Kidney epithelial cell (primary cell): ENCODE data around the gene GJC2. TPM values are rescaled to one million over a fixed set of nuclear protein-coding genes. Genes with fewer than 3 reads are reported as not detected.

Source experiments
- DNase-seq: peaks from one replicate; pipeline ENCODE4 v3.0.0-alpha.2; 2010; ENCODE audit warnings: low read depth
- H3K27me3 ChIP-seq: 2 replicates; pipeline ENCODE4 v1.6.0; 2011; ENCODE audit warnings: low read length; ENCODE audit not compliant: control insufficient read depth, insufficient read depth
- H3K36me3 ChIP-seq: 2 replicates; pipeline ENCODE4 v1.5.1; 2011; ENCODE audit warnings: low read length; ENCODE audit not compliant: control insufficient read depth, insufficient read depth
- H3K4me3 ChIP-seq: 2 replicates; pipeline ENCODE4 v1.5.1; 2011; ENCODE audit warnings: low read depth, mild to moderate bottlenecking, control low read depth, low read length
- CTCF ChIP-seq: IDR thresholded peaks from 2 replicates; pipeline ENCODE4 v1.5.1; 2011; ENCODE audit warnings: mild to moderate bottlenecking, moderate library complexity, low read length, control low read depth, inconsistent platforms; ENCODE audit not compliant: insufficient read depth, poor library complexity, severe bottlenecking
- total RNA-seq: library from RNA; depleted of rRNA; stranded (reverse); fragments of >200 nt; gene quantifications from 2 replicates; pipeline ENCODE4 v1.2.3, GENCODE V29; 2015

The GJC2 gene
- total RNA-seq, 1 donor from 2014 or later = 0.38 TPM

- no peak for TF ChIP-seq CTCF
- no peak overlapping the region for H3K4me3 ChIP-seq
- no peak for DNase-seq
- no peaks in the 10 kb centered on the region for H3K36me3 ChIP-seq
- H3K27me3 ChIP-seq = no peaks in the 10 kb centered on the region
These were observed 45.4 kb downstream of the GJC2 start for GRCh38 chr1:228194921-228195812.

GRCh38 chr1:228197555-228198147, 47.9 kb downstream of the GJC2 start:
- H3K4me3 ChIP-seq = no peak overlapping the region
- no peak for TF ChIP-seq CTCF
- no peaks in the 10 kb centered on the region for H3K27me3 ChIP-seq
- no peaks in the 10 kb centered on the region for H3K36me3 ChIP-seq
- no peak for DNase-seq

GRCh38 chr1:228198977-228199590, 49.4 kb downstream of the GJC2 start:
- H3K36me3 ChIP-seq = no peaks in the 10 kb centered on the region
- DNase-seq = no peak
- H3K4me3 ChIP-seq = no peak overlapping the region
- no peak for TF ChIP-seq CTCF
- H3K27me3 ChIP-seq = no peaks in the 10 kb centered on the region

- no peak for DNase-seq
- H3K36me3 ChIP-seq = no peaks in the 10 kb centered on the region
- peaks cover 24% of the 10 kb centered on the region for H3K27me3 ChIP-seq
- TF ChIP-seq CTCF = no peak
- H3K4me3 ChIP-seq = no peak overlapping the region
These were observed 55.2 kb downstream of the GJC2 start for GRCh38 chr1:228204958-228205357.

- no peak for TF ChIP-seq CTCF
- peaks cover 26% of the 10 kb centered on the region for H3K27me3 ChIP-seq
- DNase-seq = no peak
- no peaks in the 10 kb centered on the region for H3K36me3 ChIP-seq
- no peak overlapping the region for H3K4me3 ChIP-seq
These were observed 56.1 kb downstream of the GJC2 start for GRCh38 chr1:228205526-228206436.
